Erythroblast (primary cell): ENCODE measurements around the gene FASTK.

Experiments
- GATA1 ChIP-seq: IDR thresholded peaks from 2 replicates; pipeline ENCODE4 v1.6.1; 2011; ENCODE audit warnings: low read depth, mild to moderate bottlenecking, control low read depth, low read length, moderate library complexity
- POLR2A ChIP-seq: IDR thresholded peaks from 2 replicates; pipeline ENCODE4 v1.6.1; 2011; ENCODE audit warnings: mild to moderate bottlenecking, low read length

DNA sequence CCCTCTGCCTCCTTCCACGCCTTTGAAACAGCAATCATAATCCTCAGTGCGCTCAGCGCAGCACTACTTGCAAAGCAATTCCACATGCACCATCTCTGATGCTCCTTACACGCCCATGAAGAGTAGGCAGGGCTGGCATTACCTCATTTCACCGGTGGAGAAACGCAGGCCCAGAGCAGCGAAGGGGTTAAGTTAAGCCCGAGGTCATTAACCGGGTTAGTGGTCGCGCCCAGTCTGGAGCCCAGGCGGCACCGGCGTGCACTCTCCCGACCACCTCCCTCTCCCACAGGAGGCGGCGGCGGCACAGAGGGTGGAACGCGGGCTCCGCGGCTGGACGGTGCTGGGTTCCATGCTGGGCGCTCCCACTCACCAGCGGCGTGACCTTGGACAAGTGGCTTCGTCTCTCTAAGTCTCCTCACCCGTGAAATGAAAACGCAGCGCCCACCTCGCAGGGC, 515 bp downstream of the FASTK start:
- no peak for TF ChIP-seq POLR2A
- TF ChIP-seq GATA1: no peak
